Stimulated activated CD4-positive, alpha-beta T cell treated with anti-CD3 and anti-CD28 coated beads, TNF-alpha, amount 100 ng/mL, for 48 hours (primary cell): Measurements from ENCODE around the gene TEAD4.

ENCODE experiments used
- DNase-seq, 3 donors: peaks; one replicate each; pipeline ENCODE4 v3.0.0-alpha.2; 2020; ENCODE audit warnings: low read depth in 3 of 3

The TEAD4 gene

DNA sequence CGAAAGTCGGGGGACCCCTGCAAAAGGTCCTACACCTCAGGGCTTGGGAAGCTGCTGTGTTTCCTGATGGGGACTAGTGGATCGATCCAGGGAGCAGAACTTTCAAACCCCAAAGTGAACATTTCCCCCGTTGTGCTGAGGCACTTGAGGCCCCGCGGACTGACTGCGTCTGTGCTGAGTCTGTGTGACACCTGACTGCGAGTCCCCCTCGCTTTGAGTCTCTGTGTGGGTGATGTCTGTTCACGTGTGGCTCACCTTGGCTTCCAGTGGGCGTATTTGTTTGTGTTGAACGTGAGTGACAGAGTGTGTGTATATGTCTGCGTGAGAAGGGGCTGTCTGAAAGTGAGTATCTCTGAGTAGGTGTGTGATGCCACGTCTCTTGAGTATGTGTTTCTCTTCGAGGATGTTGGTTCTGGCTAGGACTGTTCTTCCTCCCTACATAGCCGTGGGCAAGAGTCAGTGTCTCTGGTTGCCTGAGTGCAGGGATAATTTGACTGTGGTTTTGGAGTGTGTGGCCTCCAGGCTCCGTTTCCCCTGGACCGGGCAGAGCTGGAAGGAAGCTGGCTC is 1.3 kb downstream of the TEAD4 start:
- DNase-seq = peak in 2 of 3 donors; percentile 6 to 20

DNA sequence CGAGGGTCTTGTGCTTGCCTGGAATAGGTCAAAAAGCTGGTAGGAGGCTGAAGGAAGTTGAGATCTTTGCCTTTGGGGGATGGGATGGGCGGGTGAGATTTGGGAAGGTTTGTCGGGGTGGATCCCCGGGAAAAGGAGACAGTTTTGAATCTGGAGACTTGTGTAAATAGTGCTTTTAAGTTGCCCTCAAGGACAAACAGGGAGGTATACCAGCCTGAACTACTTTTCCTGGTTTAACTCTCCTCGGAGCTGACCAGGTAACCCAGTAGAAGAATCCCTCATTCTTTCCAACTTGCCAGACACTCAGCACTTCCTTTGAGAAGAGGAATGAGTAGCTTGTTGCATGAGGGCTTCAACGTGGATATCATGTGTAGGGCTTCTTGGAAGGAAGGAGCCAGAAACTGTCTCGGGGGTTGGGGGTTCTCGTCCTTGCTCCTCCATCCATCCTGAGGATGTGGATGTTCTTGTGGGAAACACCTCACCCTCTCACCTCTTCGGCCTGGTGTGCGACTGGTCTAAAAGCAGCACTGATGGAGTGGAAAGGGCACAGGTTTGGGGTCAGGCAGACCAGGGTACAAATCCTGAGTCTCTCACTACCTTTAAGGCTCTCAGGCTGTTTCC is 1.9 kb downstream of the TEAD4 start:
- no peak for DNase-seq

GRCh38 chr12:2961705-2962104 is 2.5 kb downstream of the TEAD4 start:
- no peak for DNase-seq

GRCh38 chr12:2963154-2963759 is 4.1 kb downstream of the TEAD4 start:
- no peak for DNase-seq

- DNase-seq = no peak
Measured at GRCh38 chr12:2963760-2964292, 4.6 kb downstream of the TEAD4 start.

DNA sequence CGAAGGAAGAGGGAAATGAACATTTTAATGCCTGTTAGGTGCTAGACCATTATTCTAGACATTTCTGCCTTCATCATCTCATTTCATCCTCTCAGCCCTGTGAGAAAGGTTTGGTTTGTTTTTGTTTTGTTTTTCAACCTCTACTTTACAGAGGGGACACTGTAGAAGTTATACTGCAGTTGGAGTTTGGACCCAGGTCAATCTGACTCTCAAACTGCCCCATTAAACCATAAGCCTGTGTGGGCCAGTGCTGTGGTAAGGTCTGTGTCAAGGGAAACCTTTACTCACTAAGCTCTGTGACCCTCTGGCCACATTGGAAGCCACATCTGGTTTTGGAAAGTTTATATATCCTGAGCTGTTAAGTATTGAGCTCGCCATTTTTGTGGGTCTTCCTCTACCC is 8.5 kb downstream of the TEAD4 start:
- DNase-seq = no peak

DNA sequence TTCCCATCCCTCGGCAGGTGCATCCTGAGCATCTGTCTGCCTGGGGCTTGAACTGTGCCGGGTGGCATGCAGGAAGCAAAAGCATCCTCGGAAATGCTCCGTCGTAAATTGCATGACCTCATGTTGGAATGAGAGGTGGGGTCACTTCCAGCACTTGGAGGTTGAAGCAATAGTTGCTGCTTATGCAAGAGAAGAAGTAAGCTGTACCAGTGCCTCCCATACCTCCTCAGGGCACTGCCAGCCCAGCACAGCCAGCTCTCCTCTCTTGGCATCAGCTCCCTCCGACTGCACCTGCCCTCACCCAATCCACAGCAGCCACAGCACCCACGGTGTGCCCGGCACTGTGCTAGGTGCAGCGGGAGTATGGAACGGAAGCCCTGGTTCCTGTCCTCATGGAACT is 11.5 kb downstream of the TEAD4 start:
- DNase-seq = no peak

DNA sequence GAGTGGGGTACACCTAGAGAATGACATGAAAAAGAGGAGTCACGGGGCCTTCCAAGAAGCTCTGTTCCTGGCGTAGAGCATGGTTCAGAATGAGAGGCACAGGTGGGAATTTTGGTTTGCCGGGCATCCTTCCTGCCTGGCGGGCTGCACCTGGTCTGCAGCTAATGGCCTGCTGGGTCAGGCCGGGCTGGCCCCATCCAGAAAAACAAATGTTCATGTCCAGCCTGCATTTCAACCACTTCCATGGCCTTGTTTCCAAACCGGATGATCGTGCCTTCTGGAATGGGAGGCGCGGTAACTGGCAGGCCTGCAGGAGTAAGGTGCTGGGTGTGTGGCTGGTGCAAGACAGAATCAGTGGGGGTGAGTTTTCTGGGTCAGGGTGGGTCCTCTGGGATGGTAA is 14.4 kb downstream of the TEAD4 start:
- DNase-seq = no peak

- DNase-seq = no peak
Measured at GRCh38 chr12:2974560-2974971, 15.4 kb downstream of the TEAD4 start.

DNA sequence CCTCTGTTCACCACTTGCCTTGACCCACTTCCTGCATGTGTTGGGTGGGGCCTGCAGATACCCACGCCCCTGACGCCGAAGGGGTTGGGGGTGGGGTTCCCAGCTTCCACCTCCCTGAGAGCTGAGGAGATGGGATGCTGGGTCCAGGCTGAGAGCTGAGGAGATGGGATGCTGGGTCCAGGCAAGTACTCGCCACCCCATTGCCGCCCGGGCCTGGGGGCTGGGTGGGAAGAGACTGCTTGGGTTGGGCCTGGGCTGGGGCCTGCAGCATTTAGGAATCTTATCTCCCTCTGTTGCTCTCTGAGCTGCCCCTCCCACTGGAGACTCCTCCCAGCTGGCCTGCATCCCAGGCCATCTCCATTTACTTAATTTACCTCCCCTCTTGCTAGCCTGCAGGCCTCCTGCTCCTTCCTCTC is 17.4 kb downstream of the TEAD4 start:
- no peak for DNase-seq

GRCh38 chr12:2977776-2978175 is 18.6 kb downstream of the TEAD4 start:
- DNase-seq = no peak

- DNase-seq = no peak
Measured at GRCh38 chr12:2979806-2980205, 20.6 kb downstream of the TEAD4 start.

- DNase-seq = no peak
Measured at GRCh38 chr12:2980630-2981029, 21.4 kb downstream of the TEAD4 start.

- DNase-seq = no peak
Measured at GRCh38 chr12:2982361-2982760, 23.2 kb downstream of the TEAD4 start.

- DNase-seq = no peak
Measured at GRCh38 chr12:2984249-2984648, 25.1 kb downstream of the TEAD4 start.

DNA sequence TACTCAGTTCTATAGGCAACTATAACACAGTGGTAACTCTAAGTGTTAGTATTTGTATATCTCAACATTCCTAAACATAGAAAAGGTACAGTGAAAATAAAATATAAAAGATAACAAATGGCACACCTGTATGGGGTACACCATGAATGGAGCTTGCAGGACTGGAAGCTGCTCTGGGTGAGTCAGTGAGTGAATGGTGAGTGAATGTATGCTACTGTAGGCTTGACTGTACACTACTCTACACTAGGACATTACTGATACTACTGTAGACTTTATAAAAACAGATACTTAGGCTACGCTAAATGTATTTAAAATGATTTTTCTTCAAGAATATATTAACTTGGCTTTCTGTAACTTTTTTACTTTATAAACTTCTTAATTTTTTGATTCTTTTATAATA is 25.5 kb downstream of the TEAD4 start:
- no peak for DNase-seq

GRCh38 chr12:2986876-2987275 is 27.7 kb downstream of the TEAD4 start:
- DNase-seq = no peak

- no peak for DNase-seq
Measured at GRCh38 chr12:2988494-2988893, 29.3 kb downstream of the TEAD4 start.

GRCh38 chr12:2992724-2993123 is 33.5 kb downstream of the TEAD4 start:
- DNase-seq = no peak

GRCh38 chr12:2997989-2998670 is 38.9 kb downstream of the TEAD4 start:
- no peak for DNase-seq

DNA sequence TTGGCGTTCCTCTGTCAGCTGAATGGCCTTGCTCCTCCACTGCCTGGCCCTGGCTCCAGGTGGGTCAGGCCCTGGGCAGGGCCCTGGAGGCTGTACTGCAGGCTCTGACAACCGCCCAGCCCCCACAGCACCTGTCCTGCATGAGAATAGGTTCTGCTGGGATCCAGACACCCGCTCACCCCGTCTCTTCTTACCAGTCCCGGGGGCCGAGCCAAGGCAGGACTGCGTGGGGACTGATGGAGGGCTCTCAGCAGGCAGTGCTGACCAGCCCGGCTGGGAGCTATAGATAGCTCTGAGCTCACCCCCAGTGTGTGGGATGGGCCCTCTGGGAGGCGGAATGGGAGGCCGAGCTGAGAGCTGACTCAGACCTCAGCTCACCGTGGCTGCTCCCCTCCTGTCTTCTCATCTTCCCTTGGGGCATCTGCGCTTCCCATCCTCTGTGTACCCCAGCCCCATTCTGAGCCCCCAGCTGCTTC is 39.6 kb downstream of the TEAD4 start:
- DNase-seq = no peak

DNA sequence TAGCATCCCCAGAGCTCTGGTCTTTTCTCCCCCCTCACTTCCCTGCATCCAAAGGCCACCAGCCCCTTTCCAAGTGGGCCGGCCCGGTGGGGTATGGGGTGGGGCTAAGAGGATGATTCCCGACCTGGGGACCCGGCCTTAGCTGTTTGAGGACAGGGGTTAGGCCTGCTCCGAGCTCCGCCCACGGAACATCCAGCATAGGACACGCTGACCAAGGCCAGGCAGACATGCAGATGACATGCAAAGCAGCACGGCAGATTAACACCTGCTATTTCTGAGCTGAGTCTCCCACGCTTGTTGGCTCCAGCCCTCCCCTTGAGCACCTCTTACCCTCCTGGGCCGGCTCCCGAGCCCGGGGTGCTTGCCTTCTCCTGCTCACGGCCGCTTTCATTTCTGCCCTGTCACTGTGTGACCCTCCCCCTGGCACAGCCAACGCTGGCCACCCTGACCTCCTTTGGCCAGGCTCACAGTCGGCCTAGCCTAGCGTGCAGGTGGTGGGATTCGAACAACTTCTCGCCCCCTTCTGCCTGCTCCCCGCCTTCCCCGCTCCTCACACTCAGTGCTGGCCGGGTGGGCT is 40.2 kb downstream of the TEAD4 start:
- DNase-seq = no peak
